ENCODE measurements around the gene MT1A.

MT1A gene

GRCh38 chr16:56637814-56638750 is at the start of gene MT1A:
MT1A (plus strand) TSS chr16:56638666; CDS start chr16:56638739, 73 bp downstream.
- intact Hi-C loops (cut with DNase I), result no loop called here
- DNase-seq, result peak in 34 of 42 donors; percentile 19 to 79 (median 56)

- intact Hi-C loops (cut with DNase I), result loop anchor here (5.0 kb wide), 1 partner anchor 76 kb away; no protein-coding TSS in a partner anchor
- peak in 1 of 42 donors; percentile 43 for DNase-seq
These were observed 49.7 kb upstream of the MT1A start for GRCh38 chr16:56588781-56589140.

GRCh38 chr16:56589141-56590039 is 49.1 kb upstream of the MT1A start, which contains the start of gene MT3:
MT3 (plus strand) TSS chr16:56589528; CDS start chr16:56589591, 63 bp downstream.
- peak; percentile 66 to 95 (median 88) for DNase-seq
- intact Hi-C loops (cut with DNase I), result loop anchor here (5.0 kb wide), 2 partner anchors 67 to 77 kb away; partner anchors contain the start of gene BBS2

- peak in 2 of 42 donors; percentile 35 to 55 for DNase-seq
- intact Hi-C loops (cut with DNase I), result loop anchor here (5.0 kb wide), 1 partner anchor 69 kb away; the partner anchor contains the start of gene BBS2
These were observed 46.9 kb upstream of the MT1A start for GRCh38 chr16:56591377-56592060.

GRCh38 chr16:56593573-56594291 is 44.7 kb upstream of the MT1A start:
- DNase-seq, result no peak
- intact Hi-C loops (cut with DNase I), result loop anchor here (5.0 kb wide), 1 partner anchor 71 kb away; the partner anchor contains the start of gene BBS2

GRCh38 chr16:56594292-56594619 is 44.2 kb upstream of the MT1A start:
- DNase-seq, result peak in 1 of 42 donors; percentile 1
- intact Hi-C loops (cut with DNase I), result loop anchor here (5.0 kb wide), 1 partner anchor 72 kb away; the partner anchor contains the start of gene BBS2

GRCh38 chr16:56600398-56600999 is 38.0 kb upstream of the MT1A start:
- intact Hi-C loops (cut with DNase I), result loop anchor here (5.0 kb wide), 2 partner anchors 83 to 102 kb away; no protein-coding TSS in a partner anchor
- DNase-seq, result peak in 33 of 42 donors; percentile 48 to 89 (median 70)

GRCh38 chr16:56601325-56601724 is 37.1 kb upstream of the MT1A start:
- peak in 2 of 42 donors; percentile 10 to 16 for DNase-seq
- intact Hi-C loops (cut with DNase I), result loop anchor here (5.0 kb wide), 2 partner anchors 84 to 101 kb away; no protein-coding TSS in a partner anchor

- intact Hi-C loops (cut with DNase I), result loop anchor here (5.0 kb wide), 2 partner anchors 86 to 99 kb away; no protein-coding TSS in a partner anchor
These were observed 34.9 kb upstream of the MT1A start for GRCh38 chr16:56603589-56603988.

GRCh38 chr16:56604966-56605365 is 33.5 kb upstream of the MT1A start:
- intact Hi-C loops (cut with DNase I), result loop anchor here (5.0 kb wide), 2 partner anchors 88 to 97 kb away; no protein-coding TSS in a partner anchor
- no peak for DNase-seq

More at GRCh38 chr16:56603589-56603988, 34.9 kb upstream of the MT1A start:
- peak in 31 of 42 donors; percentile 47 to 84 (median 66) for DNase-seq

- no peak for DNase-seq
- intact Hi-C loops (cut with DNase I), result no loop called here
These were observed 33.0 kb upstream of the MT1A start for GRCh38 chr16:56605475-56605874.

- intact Hi-C loops (cut with DNase I), result no loop called here
- peak in 6 of 42 donors; percentile 32 to 68 (median 38) for DNase-seq
These were observed 32.4 kb upstream of the MT1A start for GRCh38 chr16:56606071-56606475.

GRCh38 chr16:56606476-56607108 is 31.9 kb upstream of the MT1A start:
- intact Hi-C loops (cut with DNase I), result no loop called here
- DNase-seq, result no peak

- intact Hi-C loops (cut with DNase I), result no loop called here
- DNase-seq, result peak in 1 of 42 donors; percentile 48
These were observed 31.3 kb upstream of the MT1A start for GRCh38 chr16:56607109-56607618.

- intact Hi-C loops (cut with DNase I), result no loop called here
- no peak for DNase-seq
These were observed 30.8 kb upstream of the MT1A start for GRCh38 chr16:56607675-56608042.

- DNase-seq, result peak; percentile 84 to 98 (median 93)
- intact Hi-C loops (cut with DNase I), result no loop called here
These were observed 30.2 kb upstream of the MT1A start, which contains the start of gene MT2A for GRCh38 chr16:56608043-56608875. MT2A (plus strand) TSS chr16:56608584; CDS start chr16:56608656, 72 bp downstream.

Data from head of caudate nucleus (tissue), 42 donors.